Stimulated activated CD4-positive, alpha-beta T cell treated with anti-CD3 and anti-CD28 coated beads, Interleukin-1b, Interleukin-23, amount 100 ng/mL, for 1 hour (primary cell): ENCODE results near the gene PRR14.
A peak's percentile ranks its signal among the peaks of the same experiment; 100 is the strongest.
"Not testable (repeated sequence)": the region's sequence is repeated elsewhere in the genome, so short reads cannot be mapped to it uniquely, and the experiment has no call there.

Experiments used
- DNase-seq, 2 donors: peaks; one replicate each; pipeline ENCODE4 v3.0.0-alpha.2; 2020; ENCODE audit warnings: low read depth in 2 of 2

The PRR14 gene

DNA sequence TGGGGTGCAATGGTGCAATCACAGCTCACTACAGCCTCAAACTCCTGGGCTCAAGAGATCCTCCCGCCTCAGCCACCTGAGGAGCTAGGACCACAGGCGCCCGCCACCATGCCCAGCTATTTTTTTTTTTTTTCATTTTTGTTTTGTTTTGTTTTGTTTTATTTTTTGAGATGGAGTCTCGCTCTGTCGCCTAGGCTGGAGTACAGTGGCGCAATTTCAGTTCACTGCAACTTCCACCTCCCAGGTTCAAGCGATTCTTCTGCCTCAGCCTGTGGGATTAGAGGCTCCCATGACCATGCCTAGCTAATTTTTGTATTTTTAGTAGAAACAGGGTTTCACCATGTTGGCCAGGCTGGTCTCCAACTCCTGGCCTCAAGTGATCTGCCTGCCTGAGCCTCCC lies 18.3 kb upstream of the PRR14 start:
- not testable (repeated sequence) for DNase-seq

DNA sequence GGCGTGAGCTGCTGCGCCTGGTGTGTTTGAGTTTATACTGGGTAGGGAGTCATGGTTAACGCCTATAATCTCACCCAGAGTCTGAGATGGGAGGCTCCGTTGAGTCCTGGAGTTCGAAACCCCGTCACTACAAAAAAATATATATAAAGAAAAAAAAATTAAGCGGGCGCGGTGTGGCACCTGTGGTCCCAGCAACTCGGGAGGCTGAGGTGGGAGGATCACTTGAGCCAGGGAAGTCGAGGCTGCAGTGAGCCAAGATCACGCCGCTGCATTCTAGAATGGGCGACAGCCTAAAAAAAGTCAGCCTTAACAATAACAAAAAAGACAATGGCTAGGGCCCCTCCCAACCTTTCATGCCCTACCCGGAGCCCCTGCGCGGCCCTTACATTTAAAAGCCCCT lies 17.2 kb upstream of the PRR14 start:
- DNase-seq, result no peak

DNA sequence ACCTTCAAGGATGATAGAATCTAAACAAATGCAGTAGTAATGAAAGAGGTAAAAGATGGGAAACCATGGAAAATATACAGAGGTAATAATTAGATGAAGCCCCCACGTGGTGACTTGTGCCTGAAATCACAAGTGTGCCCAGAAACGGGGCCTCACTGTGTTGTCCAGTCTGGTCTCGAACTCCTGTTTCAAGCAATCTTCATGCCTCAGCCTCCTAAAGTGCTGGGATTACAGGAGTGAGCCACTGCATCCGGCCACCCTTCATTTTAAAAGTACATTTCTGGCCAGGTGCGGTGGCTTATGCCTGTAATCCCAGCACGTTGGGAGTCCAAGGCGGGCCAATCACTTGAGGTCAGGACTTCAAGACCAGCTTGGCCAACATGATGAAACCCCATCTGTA lies 14.2 kb upstream of the PRR14 start:
- no peak for DNase-seq

DNA sequence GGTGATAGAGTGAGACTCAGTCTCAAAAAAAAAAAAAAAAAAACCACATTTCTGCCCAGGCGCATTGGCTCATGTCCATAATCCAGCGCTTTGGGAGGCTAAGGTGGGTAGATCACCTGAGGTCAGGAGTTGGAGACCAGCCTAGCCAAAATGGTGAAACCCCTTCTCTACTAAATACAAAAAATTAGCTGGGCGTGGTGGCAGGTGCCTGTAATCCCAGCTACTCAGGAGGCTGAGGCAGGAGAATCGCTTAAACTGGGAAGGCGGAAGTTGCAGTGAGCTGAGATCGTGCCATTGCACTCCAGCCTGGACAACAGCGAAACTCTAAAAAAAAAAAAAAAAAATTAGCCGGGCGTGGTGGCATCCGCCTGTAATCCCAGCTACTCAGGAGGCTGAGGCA lies 13.6 kb upstream of the PRR14 start:
- DNase-seq, result not testable (repeated sequence)

DNA sequence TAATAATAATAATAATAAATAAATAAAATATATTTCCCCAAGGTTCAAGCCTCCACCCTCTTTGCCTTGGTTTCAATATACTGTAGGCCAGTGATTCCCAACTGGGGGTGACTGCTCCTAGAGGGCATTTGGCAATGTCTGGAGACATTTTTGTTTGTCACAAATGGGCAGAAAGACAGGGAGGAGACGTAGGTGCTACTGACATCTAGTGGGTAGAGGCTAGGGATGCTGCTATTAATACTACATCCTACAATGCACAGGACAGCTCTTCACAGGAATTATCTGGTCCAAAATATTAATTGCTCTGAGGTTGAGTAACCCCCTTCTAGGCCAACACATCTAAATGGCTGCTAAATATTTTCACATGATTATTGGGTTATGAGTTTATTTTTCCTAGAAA lies 12.8 kb upstream of the PRR14 start:
- DNase-seq, result no peak

DNA sequence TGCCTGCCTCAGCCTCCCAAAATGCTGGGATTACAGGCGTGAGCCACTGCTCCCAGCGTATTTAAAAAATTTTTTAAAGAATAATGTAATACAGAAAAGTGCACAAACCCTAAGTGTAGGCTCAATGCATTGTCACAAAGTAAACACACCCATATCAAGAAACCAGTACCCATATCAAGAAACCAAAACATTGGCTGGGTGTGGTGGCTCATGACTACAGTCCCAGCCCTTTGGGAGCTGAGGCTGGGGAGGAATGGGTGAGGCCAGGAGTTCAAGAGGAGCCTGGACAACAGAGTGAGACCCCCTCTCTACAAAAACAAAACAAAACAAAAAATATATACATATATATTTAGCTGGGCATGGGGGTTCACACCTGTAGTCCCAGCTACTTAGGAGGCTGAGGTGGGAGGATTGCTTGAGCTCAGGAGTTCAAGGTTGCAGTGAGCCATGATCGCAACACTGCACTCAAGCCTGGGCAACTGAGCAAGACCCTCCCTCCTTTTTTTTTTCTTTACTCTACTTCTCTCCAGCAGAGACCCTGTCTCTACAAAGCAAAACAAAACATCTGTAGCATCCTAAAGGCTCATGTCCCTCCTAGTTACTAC lies 9.3 kb upstream of the PRR14 start:
- DNase-seq, result no peak

DNA sequence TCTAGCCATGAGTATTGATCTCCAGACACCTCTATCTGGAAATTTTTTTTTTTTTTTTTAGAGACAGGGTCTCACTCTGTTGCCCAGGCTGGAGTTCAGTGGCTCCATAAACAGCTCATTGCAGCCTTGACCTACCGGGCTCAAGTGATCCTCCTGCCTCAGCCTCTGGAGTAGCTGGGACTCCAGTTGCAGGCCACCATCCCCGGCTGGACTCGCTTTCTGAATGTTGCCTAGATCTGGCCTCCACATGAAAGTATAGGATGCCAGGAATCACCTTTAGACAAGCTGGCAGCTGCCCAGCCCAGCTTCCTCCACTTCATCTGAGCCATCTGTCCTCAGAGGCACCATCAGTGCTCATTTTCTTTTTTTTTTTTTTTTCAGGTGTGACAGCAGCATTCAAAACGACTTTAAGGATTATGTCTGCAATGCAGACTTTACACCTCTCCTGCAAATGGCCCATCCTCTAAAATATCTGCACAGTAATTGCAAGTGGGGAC lies 6.4 kb upstream of the PRR14 start:
- no peak for DNase-seq

DNA sequence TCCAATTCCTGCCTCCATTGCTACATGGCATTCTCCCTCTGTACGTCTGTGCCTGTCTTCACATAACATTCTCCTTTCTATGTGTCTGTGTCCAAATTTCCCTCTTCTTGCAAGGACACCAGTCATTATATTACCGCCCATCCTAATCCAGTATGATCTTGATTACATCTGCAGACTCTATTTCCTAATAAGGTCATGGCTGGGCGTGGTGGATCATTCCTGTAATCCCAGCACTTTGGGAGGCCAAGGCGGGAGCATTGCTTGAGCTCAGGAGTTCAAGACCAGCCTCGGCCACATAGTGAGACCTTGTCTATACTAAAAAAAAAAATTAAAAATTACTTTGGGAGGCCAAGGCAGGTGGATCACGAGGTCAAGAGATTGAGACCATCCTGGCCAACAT lies 5.0 kb upstream of the PRR14 start:
- DNase-seq, result no peak

DNA sequence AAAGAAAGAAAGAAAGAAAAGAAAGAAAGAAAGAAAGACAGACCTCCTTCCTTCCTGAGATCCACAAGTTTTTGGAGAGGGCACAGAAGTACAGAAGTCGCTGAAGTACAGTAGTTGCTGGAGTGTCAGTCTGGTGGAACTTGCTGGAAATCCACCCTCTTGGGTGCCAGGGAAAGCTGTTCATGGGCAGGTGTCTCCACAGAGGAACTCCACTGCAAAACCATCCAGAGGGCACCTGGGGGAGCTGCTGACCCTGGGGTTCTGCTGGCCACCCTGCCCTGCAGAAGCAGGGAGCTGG lies 3.5 kb upstream of the PRR14 start:
- no peak for DNase-seq

DNA sequence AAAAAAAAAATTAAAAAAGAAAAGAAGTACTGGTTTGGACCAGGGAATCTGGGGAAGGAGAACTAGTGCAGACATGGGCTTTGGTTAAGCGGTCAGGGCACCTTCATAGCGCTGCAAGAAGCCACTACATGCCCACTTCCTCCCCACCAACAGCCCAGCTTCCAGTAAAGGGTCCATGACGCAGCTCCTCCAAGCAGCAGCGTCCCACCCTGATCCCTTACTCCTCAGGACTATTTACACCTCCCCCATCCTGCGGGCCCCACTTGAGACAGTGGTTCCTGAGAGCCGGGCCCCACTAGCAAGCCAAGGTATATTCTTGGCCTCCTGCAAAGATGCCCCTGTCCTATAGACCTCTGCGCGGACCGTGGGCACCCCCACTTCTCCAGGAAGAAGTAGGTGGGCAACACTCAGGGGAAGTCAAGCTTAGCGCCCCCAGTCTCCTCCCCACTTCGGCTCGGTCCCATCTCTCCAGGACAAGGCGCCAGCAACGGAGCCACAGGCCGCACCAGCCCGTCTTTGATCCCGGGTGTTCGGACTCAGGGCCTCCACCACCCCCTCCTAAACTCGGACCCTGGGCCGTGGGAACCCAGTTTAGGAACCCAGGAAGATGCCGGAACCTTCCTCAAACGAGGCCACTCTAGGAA lies 913 bp upstream of the PRR14 start:
- DNase-seq, result no peak

DNA sequence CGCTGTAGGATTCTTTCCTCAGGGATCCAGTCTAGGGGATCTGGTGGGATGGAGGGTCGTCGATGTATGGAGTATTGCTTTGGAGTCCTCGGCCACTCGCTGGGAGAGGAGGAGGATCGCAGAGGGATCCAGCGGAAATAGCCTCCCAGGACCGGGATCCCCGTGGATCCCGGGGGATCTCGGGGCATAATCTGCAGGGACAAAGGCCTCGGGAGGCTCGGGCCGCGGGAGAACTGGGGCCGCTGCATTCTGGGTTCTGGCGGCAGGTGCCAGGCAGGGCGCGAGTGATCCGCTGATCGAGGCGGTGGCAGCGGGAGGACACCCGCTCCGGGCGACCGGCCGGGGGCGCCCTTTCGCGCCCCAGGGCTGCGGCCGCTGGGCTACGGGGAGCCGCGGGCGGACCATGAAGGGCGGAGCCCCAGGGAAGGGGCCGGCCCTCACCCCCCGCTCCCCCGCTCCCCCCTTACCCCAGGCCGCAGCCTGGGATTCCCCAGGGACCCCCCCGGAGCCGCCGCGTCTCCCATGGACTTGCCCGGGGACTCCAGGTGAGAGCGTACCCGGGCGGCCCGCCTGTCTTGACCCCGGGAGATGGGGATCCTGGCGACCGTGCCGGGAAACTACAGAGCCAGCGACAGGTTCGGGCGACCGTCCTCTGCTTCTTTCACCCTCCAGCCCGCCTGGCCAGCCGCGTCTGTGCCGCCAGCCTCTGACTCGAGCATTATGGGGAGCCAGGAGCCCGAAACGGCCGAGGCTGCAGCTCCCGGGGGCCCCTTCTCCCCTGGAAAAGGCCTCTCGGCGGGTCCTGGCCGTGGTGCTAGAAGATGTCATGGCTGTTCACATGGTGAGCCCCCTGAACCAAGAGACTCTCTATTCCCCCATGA lies 604 bp downstream of the PRR14 start:
- peak; percentile 42 to 60 for DNase-seq

DNA sequence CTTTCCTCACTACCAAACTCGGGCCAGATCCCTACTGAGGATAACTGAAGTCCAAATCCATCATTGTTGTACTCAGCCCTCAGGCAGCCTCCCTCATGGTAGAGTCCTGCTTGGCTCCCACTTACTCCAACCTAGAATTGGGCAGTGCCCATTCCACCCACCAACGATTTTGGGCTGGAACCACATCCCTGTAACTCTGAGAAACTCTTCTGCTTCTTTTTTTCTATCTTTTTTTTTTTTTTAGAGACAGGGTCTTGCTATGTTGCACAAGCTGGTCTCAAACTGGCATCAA lies 1.2 kb downstream of the PRR14 start:
- DNase-seq, result no peak

DNA sequence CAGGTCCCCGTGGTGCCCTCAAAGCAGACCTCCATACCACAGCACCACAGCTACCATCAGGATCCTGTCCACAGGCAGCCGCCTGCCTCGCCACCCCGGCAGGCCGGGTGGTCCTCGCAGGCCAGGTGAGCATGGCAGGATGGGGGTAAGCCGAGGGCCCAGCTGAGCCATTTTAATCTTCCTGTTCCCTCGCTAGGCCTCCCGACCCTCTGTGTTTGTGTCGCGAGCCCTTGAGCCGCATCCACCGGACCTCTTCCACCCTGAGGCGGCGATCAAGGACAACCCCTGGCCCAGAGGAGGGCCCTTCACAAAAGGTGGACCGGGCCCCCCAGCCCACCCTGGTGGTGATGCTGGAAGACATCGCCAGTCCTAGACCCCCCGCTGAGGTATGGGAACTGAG lies 2.0 kb downstream of the PRR14 start:
- DNase-seq, result no peak

DNA sequence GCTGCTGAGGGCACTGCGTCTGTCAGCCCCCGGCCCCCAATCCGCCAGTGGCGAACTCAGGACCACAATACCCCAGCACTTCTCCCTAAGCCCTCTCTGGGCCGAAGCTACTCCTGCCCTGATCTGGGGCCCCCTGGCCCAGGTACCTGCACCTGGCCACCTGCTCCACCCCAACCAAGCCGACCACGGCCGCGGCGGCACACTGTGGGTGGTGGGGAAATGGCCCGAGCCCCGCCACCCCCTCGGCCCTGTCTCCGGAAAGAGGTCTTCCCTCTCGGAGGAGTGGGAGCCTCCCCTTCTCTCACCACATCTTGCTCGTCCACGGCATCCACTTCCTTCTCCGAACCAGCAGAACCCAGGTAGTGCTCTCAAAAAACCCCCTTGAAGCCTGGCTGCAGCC lies 4.1 kb downstream of the PRR14 start:
- no peak for DNase-seq

DNA sequence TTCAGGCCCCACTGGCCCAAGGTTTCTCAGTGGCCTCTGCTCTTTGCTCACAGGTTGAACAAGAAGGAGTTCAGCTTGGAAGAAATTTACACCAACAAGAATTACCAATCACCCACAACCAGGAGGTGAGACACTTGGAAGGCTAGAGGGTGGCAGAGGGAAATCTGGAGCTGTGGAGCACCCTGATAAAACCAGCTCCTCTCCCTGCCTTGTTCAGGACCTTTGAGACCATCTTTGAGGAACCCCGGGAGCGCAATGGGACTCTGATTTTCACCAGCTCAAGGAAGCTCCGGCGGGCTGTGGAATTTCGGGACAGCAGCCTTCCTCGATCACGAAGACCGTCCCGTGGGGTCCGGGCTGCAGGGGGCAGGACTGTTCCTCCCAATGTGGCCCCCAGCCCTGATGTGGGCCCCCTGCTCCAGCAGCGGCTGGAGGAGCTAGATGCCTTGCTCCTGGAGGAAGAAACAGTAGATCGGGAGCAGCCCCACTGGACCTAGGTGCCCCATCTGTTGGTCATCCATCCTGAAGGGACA lies 5.1 kb downstream of the PRR14 start:
- no peak for DNase-seq

DNA sequence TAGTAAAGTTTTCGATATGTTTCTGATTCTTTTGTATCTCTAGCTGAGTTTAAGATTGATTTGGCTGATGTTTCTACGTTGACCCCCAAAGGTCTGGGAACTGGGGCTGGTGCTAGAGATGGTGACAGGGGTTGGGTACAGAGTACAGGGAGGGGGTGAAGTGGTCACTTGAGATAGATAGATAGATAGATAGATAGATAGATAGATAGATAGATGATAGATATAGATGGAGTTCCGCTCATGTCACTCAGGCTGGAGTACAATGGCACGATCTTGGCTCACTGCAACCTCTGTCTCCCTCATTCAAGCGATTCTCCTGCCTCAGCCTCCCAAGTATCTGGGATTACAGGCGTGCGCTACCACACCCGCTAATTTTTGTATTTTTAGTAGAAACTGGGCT lies 5.6 kb downstream of the PRR14 start:
- DNase-seq, result no peak

DNA sequence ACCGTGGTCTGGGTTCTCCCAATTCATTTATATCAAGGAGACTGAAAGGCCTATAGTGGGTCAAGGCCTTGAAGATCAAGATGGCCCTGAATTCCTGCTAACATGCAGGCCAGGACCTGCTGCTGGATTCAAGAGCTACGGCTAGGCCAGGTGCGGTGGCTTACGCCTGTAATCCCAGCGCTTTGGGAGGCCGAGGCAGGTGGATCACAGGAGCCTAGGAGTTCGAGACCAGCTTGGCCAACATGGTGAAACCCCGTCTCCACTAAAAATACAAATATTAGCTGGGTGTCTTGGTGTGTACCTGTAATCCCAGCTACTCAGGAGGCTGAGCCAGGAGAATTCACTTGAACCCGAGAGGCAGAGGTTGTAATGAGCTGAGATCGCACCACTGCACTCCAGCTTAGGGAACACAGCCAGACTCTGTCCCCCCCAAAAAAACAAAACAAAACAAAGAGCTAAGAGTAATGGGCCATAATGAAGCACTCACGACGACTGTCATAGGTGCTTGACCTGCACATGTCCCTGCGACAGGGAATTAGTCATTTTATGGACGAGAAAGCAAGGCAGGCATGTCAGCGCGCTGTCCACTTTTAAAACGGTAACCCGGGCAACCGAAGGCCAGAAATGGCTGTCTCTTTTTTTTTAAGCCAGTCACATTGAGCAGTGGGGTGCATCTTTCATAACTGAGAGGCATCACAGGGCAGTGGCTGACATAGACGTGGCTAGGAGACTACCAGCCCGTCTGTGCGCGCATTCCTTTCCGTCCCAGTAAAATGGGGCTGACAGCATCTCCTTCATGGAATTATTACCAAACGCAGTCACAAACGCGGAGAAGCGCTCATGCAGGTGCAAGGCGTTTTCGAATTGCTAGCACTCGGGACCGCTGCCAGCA lies 6.5 kb downstream of the PRR14 start:
- no peak for DNase-seq

DNA sequence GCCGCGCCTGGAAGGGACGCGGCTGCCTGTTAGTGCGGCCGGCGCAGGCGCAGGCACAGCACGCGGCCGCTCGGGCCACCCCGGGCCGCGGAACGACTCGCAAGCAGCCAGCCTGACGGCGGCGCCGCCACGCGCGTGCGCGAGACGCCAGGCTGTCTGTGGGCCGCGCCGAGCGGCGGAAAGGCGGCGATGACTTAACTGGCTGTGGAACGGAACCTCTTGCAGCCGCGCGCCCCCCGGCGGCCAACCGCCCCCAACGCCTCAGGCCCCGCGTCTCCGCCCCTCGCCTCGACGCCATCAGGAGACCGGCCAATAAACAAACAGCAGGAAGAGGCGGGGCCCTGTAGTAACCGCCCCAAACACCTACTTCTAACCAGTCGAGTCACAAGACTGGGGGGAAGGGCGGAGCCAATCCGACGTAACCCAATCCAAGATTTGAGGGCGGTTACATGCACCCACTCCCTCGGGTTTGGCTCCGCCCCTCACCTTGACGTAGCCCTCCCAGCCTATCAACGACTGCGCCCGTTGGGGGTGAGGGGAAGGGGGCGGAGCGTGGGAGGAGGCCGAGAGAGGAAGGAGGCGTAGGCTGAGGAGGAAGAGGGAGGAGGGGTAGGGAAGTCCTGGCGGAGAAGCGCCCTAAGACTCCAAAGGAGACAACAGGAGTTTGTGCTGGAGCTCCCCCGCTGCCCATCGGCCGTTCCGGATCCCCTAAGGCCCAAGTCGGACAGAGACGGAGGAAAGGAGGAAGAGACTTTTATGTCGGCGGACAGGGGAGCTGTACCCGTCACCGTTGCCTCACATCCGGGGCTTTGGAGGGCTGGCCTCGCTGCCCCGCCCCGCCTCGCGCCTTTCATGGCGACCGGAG lies 7.3 kb downstream of the PRR14 start, which contains the start of gene FBRS:
Gene FBRS (plus strand): TSS at position 566 of the 865 bp plus-strand sequence. CDS start 1,088 bp downstream, outside the sequence.
- DNase-seq, result peak; percentile 99 to 100

DNA sequence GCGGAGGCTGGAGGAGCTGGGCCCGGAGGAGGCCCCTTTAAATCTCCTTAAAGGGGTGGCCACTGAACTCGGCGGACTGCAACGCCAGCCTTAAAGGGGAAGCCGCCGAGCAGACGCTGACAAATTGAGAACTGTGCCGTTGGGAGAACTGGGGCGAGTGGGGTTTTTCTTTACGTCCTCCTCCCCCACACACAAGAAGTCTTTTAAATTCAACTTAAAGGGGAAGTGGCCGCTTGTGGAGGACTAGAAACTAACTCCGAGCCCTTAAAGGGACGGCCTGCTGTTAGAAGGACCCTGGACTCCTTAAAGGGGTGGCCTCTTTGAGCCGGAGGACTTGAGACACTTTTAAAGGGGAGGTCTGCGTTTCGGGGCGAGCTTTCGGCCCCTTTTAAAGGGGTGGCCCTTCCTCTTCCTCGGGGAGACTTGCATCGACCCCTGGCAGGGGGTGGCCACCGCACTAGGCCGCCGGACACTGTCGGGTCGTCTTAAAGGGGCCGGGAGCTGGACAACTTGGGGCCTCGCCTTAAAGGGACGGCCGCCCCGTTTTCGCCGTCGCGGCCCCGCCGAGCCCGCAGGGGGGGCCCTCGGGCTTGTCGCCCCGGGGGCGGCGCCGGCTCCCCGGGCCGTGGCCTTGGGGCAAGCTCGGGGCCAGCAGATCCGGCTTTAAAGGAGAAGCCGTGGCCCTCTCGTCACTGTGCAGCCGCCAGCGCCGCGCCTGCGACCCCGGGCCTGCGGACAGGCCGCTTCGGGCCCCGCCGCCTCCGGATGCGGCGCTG lies 8.2 kb downstream of the PRR14 start:
- DNase-seq, result no peak
